NOMO-1 treated with dmso at 0.1 percent for 144 hours (cell line): ENCODE data around the gene MEF2C.

ENCODE experiments used
- DNase-seq: peaks from one replicate; lab custom pipeline; 2025; ENCODE audit not compliant: unreplicated experiment; lab: John Stamatoyannopoulos, UW

Gene MEF2C

DNA sequence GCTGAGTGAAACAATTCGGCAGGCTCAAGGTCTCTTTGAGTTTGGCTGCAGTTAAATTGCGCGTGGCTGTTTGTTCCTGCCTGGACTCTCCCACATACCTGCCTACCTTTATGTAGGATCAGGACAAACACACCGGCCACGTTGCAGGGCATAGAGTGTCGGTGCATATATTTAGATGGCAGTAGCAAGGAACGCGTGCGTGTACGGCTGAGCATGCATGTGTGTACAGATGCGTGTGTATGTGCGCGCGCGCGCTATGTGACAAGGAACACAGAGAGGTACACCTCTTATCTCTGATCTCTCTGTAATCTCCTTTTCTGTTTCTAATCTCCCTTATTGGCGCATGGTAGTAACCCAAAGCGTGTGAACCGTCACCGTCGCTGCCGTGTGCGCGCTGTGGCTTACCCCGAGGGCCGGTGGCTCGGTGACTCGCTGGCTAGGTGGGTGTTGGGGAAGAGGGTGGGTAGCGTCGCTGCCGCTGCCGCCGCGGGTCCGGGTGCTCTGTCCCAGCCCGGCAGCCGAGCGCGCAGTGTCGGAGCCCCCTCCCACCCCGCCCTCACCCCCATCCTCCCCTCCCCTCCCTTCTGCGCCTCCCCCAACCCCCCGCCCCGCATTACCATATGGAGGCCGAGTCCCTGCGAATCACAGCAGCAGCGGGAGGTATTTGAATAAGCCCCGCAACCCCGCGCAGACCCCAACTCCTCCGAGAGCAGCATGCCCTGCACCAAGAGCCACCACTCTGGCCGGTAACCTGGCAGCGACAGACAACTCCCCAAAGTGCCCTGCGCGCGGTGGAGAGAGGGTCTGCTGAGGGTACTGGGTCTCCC lies 204.8 kb downstream of the MEF2C start:
- no peak for DNase-seq

DNA sequence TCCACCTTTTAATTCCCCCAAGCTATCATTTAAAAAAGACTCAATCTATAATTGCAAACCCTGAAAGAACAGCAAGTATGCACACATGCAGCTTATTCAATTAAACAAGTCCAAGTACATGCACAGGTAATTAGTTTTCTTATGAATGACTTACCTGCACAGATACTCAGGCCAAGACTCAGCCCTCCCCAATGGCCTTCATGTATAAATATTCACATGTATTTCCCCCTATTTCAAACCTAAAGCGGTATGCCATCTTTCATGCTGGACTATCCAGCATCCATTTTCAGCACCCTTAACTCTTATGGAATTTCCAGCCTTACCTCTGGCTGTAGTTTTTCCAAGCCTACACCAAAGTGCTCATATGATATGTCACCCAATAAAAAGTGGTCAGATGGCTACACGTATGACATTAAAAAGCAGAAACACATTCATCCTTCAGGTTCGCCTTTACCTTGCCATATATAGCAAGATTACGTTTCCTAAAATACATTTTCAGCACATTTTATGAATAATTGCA lies 205.5 kb downstream of the MEF2C start:
- no peak for DNase-seq

DNA sequence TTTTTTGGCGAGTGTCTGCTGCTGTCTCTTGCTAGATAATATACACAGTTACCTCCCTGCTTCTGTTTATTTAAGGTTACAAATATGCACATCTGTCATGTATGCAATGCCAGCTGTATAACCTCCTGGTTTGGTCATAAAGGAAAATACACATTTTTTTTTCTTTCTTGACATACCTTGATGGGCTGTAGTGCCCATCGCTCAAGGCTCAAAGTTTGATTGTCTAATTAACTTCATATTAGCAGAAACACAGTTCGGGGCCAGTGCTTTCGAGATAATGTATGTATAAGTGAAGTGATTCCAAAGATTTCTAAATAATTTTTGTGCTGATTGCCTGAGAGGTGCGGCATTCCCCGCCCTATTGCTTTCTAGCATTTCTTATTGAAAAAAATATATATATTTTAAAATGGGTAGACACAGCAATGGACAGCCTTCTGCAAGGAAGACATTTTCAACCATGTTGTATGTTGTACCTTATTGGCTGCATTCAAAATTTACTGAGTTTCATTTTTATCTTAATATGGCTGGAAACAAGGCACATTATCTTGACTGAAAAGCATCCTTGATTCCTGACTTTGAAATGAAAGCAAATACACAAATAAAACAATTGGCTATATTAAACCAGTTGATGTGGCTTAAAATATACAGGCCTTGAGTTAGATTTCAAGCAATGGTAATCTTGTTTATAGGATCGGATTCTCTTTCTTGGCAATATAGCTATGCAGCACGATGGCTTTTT lies 206.2 kb downstream of the MEF2C start:
- DNase-seq, result no peak

DNA sequence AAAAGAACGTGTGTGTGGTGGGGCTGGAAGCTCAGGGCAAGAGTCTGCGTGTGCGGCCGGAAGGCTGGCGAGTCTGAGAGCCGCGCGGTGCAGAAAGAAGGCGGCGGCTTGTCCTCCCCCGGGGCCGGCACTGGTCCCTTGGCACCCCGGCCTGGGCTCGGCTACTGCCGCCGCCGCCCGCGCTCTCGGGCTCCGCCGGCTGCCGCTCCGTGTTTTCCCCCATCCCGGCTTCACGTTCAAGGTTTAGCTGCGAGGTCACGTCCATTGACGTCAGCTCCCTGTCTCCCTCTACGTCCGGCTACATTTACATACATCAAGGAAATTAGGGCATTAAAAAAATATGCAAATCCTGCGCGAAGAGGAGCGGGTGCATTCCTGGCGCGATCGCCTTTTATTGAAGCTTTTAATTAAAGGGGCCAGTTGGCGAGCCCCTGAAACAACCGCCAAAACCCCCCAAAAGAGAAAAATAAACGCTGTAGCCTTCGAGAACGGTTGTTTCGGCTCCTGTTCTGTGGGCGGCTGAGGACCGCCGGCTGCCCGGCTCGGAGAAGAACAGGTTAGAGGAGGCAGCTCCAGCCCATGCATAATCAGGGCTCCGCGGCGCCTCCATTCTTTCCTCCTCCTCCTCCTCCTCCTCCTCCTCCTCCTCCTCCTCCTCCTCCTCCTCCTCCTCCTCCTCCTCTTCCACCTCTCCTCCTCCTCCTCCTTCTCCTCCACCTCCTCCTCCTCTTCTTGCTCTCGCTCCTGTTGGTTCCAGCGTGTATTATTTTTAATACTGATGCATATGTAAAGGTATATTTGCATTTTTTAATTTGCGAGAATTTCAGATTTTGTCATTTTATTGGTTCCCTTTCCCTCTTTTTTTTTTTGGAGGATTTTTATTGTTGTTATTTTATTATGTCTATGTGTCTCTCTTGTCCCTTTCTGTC lies 207.0 kb downstream of the MEF2C start:
- DNase-seq, result no peak

DNA sequence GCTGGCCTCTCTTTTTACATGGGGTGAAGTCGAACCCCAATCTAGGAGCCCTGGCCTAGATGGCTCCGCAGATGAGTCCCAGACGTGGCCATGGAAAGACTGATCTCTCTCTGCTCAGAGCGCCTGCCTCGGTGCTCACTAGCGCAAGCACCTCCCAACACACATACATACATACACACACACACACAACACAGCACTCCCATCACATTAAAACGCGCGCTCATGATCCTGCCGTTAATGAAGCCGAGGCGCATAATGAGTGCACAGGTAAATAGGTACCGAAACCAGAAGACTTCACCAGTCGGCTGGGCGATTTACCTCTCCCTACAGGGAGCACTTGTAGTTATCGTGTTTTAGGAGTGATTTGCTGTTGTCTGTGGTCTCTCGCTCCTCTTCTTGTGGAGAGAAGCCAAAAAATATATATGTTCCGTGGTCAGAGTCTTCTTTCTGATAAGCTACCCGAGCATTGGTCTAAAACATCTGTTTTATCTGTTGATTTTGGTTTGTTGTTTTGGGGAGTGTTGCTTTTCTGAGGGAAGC lies 207.7 kb downstream of the MEF2C start:
- no peak for DNase-seq

DNA sequence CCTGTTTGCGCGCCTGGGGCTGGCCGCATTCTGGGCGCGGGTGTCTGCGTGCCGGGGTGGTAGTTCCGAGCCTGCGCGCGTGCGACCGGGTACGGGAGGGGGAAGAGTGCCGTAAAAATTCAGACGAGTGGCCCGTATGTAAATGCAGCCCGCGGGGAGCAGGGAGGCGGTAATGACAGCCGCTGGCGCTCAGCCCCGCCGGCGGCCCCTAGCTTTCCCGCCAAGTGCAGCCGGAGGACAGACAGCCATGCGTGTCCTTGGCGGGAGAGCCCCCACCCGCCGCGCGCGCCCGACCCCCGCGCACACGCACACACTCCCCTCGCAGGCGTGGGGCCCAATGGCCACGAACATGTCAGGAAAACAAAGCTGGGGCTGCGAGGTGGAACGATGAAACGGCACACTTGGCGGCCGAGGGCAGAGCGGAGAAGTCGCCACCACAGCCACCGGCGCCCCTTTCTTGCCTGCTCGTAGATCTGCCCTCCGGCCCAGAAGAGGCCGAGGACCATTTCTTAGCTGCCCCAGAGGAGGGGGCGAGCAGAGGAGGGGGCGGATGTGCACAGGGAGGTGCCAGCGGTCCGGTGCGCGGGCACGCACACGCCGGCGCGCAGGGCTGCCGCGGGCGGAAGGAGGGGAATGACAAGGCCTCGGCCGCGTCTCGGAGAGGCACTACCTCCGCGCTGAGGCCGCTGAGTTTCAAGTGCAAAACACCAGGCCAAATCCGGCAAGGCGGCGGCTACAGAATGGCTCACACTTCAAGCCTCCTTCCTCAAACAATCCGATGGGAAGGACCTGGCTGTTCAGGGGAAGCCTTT lies 208.4 kb downstream of the MEF2C start:
- no peak for DNase-seq

DNA sequence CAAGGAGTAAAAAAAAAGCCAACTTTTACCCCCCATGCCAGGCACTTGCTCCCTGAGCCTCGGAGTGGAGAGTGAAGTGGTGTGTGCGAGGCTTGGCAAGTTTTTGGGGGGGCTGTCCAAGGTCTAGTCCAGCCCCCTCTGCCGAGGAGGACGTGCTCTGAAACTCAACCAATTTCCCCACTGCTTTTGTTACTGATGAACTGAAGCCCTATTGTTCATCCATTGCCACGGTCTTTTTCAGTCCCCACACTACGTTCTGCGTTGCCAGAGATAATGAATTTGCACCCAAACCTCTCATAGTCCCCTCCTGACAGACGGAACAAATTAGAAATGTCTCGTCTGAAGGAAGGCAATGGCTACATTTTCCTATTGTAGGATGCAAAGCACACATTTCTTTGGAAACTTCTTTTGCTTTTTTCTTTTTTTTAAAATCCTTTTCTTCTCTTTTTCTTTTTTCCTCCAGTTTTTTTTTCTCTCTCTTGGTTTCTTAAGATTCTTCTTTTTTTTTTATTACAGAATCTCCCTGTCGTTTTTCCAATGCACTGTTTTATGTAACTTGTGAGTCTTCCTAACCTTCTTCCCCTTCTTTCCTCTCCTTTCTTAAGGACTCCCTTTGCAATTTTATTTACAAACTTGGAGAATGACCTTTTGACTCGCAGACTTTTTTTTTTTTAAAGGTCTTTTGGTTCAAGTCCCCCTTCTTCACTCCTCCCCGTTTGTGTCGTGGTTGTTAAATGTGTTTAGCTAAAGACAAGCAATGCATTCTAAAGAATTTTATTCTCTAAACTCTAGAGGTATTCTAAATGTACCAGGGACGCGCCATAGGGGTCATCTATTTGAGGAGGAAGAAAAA lies 209.5 kb downstream of the MEF2C start:
- DNase-seq, result no peak

DNA sequence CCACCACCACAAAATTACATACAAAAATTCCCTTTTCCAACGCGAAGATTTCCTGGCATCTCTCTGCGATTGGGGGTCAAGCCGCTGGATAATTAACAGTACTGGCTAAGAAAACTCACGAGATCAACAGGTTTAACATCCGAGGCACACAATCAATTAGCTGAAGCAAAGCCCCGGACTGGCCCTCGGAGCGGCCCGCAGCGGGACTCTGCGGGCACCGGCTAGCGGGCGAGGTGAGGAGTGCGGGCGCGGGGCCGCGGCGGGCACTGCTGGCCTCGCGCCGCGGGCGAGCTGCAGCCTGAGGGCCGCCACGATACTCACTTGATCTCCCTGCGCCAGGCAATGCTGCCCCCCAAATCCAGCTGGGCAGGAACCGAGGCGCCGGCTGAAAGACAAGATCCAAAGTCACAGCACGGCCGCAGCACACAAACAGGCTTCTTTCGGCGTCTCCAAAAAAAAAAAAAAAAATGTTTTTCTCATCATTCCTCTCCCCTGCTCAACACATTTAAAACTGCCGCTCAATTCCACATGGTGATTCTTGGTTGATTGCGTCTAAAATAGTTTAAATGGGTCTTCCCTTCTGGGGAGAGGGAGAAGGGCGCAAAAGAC lies 210.2 kb downstream of the MEF2C start:
- no peak for DNase-seq

DNA sequence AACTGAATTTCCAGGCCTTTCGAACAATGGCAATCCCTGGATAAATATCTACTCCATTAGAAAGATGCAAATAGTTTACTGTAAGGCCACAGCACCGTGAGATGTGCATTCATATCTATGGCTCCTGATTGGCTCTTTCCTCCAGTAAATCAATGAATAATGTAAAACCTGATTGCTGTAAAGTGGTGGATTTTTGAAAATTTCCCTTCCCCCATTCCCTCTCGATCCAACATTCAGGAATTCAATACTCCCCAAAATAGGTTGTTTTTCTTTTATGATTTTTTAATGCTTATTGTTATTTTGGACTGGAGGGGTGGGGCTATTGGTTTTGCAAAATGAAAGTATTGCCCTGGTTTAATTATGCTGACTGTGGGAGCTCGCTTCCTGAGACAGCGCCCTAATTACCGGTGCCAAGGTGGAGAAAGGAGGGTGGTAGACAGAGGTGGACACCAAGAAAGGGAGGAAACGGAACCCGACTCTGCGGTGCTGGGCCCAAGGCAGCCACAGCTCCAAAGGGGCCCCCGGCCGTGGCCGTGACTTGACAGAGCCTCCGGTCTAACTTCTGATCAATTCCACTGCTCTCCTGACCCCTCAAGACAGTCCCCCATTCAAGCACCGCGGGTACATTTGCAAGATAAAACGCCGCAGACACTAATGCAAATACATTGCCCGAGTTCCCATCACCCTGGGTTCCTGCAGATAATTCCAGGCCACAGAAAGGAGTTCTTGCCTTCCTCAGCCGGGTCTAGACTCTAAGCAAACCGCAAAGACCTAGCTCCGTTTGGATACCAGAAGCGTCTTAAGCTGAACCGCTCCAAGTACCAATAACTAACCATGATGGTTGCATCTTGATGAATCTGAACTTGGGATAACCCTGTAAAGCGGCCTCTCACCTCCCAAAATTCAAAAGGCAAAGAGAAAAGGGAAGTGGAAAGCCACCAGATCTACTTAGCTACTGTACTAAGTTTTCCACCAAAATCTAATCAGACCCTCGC lies 211.2 kb downstream of the MEF2C start:
- no peak for DNase-seq

DNA sequence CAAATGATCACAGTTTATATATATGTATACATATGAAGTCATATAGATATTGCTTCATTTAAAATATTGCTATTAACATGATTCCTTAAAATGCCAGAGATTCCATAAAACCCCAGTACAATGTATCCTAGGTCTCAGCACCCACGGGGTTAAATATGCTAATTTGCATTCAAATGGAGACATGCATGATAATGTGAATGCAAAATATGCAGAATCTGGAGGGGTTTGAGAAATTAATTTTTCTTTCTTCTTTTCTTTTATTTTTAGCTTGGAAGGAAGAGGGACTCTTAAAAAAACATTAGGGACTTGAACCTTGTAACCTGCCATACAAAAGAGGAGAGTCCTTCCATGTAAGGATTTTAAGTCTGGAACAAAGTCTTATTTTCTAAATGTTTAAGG lies 211.9 kb downstream of the MEF2C start:
- no peak for DNase-seq

DNA sequence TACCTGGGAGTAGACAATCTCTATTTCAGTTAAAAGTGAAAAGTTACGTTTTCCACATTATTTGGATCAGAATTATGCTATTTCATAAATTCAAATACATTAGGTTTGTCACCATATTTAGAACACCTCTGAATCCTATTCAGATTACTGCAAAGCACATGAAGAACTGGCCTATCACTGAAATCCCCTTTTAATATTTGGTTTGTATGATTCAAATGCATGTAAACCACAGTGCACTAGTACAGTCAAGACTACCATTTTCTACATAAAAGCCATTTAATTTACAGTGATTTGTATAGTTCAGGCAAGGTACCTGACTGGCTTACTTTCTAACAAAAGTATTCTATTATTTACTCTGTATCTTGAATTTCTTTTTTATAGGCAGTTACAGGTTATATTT lies 212.5 kb downstream of the MEF2C start:
- no peak for DNase-seq

DNA sequence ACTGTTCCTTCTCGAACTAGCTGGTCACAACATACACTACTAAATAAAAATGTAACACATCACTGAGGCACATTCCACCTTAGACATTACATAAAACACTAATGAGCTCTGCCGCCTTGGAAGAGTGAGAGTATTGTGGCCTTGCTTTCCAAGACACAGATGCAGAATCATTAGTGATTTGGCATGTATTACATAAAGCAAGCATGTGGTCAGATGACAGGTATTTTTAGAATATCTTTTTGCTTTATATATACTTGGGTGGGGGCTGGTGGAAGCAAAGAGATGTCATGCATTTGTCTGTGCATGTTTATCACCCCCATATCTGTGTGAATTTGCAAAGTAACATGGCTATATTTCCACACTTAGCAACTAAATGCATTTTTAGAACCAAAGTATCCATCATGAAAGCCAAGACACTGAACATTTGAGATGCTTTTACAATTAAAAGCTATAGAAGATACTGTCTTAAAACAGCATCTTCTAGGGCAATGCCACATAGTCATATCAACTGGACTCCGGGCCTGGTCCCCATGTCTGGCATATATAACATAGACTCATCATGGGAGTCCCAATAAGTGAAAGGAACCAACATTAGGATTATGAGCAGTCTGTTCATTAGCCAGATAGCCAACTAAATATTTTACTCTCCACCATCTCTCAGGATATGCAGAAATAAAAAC lies 213.5 kb downstream of the MEF2C start:
- DNase-seq, result no peak

DNA sequence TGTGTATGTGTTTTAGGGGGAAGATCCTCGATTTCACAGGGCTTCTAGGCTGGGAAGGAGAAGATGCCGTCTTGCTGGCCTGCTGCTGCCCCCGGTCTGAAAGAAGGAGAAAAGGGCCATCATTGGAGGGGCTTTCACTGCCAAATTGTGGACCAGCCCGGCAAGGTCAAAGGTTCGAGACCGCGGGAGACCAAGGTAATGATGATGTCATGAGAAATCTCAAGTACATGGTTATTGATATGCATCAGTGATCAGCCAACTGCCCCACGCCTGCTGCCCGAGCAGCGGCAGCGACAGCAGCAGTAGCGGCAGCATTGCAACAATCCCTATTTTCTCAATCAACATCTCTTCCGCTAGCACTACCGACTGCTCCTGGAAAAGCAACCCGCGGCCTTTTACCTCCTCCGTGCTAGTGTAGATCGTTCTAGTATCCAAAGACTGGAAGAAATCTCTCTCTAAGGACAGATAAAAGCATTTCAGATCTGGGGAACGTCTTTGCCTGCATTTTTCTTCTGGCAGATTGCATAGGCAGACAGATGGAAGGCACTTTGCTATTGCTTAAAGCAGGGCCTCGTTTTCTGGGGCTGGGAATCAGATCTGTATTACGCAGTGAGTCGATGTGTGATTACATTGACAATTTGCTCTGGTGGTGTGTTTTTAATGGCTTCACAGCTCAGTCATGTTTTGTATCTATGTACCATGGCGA lies 215.3 kb downstream of the MEF2C start:
- no peak for DNase-seq
